ENCODE data around the gene ARL8B. TPM values are rescaled to one million over a fixed set of nuclear protein-coding genes. Genes with fewer than 3 reads are reported as not detected.

ARL8B gene
- total and polyA plus RNA-seq, 10 of the 15 experiments (the other 5 are each of a cell fraction or from before 2014, with no cell fraction given), result 22.0 to 80.6 (median 43.7) TPM

DNA sequence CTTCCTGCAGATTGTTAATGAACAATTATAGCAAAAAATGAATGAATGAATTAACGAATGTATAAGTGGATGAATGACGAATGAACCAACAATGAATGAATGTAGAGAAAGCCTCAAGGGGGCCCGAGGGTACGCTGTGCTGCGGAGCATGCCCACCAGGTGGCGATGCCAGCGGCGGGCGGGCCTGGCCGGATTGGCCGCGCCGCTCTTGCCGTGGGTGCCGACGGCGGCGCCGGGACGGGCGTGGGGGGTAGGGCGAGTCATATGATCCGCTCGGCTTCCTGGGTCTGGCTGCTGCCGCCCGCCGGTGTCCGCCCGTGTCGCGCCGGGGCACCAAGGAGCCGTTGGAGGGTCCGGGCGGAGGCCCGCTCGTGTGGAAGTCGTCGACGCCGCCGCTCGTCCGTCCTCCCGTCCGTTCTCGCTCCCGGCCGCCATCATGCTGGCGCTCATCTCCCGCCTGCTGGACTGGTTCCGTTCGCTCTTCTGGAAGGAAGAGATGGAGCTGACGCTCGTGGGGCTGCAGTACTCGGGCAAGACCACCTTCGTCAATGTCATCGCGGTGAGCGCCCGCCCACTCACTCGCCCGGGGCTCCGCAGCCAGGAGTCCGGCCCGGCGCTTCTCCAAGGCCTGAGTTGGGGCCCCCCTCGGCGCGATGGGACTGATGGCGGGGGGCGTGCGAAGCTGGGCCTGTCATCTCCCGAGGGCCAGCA is at the start of gene ARL8B (continued):
- TF ChIP-seq TBL1XR1 (IDR thresholded peaks at IDR 0.05; ENCODE audit: low read depth, low read length), result peak; percentile 61; the same call in 1 of the 2 replicates
- peak; percentile 97 to 98 for TF ChIP-seq EGR1 (IDR thresholded peaks at IDR 0.05; ENCODE audit: borderline replicate concordance in 1 of 2, low read depth in 2 of 2, low read length in 2 of 2)
- peak; percentile 36 to 66; a peak in 2 of 4 replicates for TF ChIP-seq EP300 (IDR thresholded peaks at IDR 0.05; ENCODE audit: borderline replicate concordance in 1 of 2, control insufficient read depth in 1 of 2, low read depth in 2 of 2, low read length in 2 of 2)
- TF ChIP-seq, protein P1, sequence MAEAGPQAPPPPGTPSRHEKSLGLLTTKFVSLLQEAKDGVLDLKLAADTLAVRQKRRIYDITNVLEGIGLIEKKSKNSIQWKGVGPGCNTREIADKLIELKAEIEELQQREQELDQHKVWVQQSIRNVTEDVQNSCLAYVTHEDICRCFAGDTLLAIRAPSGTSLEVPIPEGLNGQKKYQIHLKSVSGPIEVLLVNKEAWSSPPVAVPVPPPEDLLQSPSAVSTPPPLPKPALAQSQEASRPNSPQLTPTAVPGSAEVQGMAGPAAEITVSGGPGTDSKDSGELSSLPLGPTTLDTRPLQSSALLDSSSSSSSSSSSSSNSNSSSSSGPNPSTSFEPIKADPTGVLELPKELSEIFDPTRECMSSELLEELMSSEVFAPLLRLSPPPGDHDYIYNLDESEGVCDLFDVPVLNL (IDR thresholded peaks at IDR 0.05; ENCODE audit: low read depth, low read length), result 0 out of 2 replicates have a peak, but pooled peaks have one; percentile 16

DNA sequence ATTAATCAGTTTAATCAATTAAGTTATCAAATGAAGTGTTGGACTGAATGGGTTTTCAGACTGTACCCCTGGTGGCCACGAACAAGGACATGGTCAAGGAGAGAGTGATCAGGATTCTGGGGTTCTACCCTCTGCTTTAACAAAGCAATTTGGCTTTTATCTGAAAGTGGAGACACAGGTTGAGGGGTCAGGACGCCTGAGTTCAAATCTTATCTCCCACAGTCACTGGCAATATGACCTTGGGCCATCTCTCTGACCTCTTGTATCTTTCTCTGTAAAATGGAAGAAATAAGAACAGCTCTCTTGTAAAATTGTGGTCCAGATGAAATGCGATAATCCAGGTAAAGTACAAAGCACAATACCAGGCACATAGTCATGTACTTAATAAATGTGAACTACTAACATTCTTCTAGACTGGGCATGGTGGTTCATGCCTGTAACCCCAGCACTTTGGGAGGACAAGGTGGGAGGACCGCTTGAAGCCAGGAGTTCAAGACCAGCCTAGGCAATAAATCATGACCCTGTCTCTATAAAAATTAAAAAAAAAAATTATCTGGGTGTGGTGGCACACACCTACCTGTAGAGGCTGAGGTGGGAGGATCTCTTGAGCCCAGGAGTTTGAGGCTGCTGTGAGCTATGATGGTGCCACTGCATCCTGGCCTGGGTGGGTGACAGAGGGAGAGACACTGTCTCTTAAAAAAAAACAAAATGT is 48.6 kb upstream of the ARL8B start:
- CTCF ChIA-PET, result interaction anchor here (1.0 to 1.2 kb wide), 2 partner anchors 25 to 183 kb away, joined by 3 to 4 read pairs; no protein-coding TSS in a partner anchor
- intact Hi-C loops (cut with micrococcal nuclease; ENCODE audit: unreplicated experiment), result no loop called here
- FAIRE-seq (no peak), ATAC-seq (no peak), DNase-seq (ENCODE audit: low read depth, low spot score) (no peak)
- RAD21 ChIA-PET (ENCODE audit: unreplicated experiment), result no interaction called here
- in situ Hi-C loops (cut with MboI), result no loop called here
- H3K27me3 ChIP-seq (replicated peaks in 1 of 2; ENCODE audit: control insufficient read depth in 2 of 2, insufficient read depth in 2 of 2, low read length in 1 of 2), result peaks cover 0 to 2% of the 10 kb centered on the region in 2 experiments; a peak in 2 of 4 replicates
- no peak overlapping the region for H3K4me2 ChIP-seq (ENCODE audit: control insufficient read depth, insufficient read depth)
- no TSS peak for BruUV-seq (replicated peaks)
- H3K9ac ChIP-seq (ENCODE audit: control insufficient read depth, insufficient read depth, low read length), result no peak overlapping the region
- no peaks in the 10 kb centered on the region for H4K20me1 ChIP-seq (ENCODE audit: control insufficient read depth, insufficient read depth)
- no peak overlapping the region for H3K4me3 ChIP-seq
- WGBS (ENCODE audit: insufficient coverage, insufficient replicate concordance, low lambda C conversion rate, missing lambda C conversion rate), result 34% methylated on average over 4 of the region's 4 CpGs
- no peaks in the 10 kb centered on the region for H3K9me3 ChIP-seq (replicated peaks; ENCODE audit: control insufficient read depth, insufficient read depth, low read length)
- H3K79me2 ChIP-seq (ENCODE audit: control insufficient read depth, insufficient read depth, low read length), result no peaks in the 10 kb centered on the region
- POLR2A ChIA-PET, result no interaction called here
- H3K27ac ChIP-seq (ENCODE audit: control insufficient read depth, insufficient read depth), result no peak overlapping the region
- no peaks in the 10 kb centered on the region for H3K4me1 ChIP-seq (ENCODE audit: control insufficient read depth, insufficient read depth, low read length)
- H2AFZ ChIP-seq (ENCODE audit: control insufficient read depth, low read depth, low read length), result no peak overlapping the region
- H3K36me3 ChIP-seq (ENCODE audit: control insufficient read depth in 2 of 2, insufficient read depth in 2 of 2, low read length in 1 of 2), result no peaks in the 10 kb centered on the region
- SMC1A ChIA-PET (ENCODE audit: uncharacterized antibody, unreplicated experiment), result interaction anchor here (1.9 kb wide), 1 partner anchor 362 kb away, joined by 6 read pairs; no protein-coding TSS in a partner anchor
- TF ChIP-seq, protein P2, sequence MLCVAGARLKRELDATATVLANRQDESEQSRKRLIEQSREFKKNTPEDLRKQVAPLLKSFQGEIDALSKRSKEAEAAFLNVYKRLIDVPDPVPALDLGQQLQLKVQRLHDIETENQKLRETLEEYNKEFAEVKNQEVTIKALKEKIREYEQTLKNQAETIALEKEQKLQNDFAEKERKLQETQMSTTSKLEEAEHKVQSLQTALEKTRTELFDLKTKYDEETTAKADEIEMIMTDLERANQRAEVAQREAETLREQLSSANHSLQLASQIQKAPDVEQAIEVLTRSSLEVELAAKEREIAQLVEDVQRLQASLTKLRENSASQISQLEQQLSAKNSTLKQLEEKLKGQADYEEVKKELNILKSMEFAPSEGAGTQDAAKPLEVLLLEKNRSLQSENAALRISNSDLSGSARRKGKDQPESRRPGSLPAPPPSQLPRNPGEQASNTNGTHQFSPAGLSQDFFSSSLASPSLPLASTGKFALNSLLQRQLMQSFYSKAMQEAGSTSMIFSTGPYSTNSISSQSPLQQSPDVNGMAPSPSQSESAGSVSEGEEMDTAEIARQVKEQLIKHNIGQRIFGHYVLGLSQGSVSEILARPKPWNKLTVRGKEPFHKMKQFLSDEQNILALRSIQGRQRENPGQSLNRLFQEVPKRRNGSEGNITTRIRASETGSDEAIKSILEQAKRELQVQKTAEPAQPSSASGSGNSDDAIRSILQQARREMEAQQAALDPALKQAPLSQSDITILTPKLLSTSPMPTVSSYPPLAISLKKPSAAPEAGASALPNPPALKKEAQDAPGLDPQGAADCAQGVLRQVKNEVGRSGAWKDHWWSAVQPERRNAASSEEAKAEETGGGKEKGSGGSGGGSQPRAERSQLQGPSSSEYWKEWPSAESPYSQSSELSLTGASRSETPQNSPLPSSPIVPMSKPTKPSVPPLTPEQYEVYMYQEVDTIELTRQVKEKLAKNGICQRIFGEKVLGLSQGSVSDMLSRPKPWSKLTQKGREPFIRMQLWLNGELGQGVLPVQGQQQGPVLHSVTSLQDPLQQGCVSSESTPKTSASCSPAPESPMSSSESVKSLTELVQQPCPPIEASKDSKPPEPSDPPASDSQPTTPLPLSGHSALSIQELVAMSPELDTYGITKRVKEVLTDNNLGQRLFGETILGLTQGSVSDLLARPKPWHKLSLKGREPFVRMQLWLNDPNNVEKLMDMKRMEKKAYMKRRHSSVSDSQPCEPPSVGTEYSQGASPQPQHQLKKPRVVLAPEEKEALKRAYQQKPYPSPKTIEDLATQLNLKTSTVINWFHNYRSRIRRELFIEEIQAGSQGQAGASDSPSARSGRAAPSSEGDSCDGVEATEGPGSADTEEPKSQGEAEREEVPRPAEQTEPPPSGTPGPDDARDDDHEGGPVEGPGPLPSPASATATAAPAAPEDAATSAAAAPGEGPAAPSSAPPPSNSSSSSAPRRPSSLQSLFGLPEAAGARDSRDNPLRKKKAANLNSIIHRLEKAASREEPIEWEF (IDR thresholded peaks at IDR 0.05; ENCODE audit: insufficient replicate concordance, low read depth, low read length), result no peak
- no peak for TF ChIP-seq KLF5 (IDR thresholded peaks at IDR 0.05; ENCODE audit: partially characterized antibody)
- TF ChIP-seq BCL11A (IDR thresholded peaks at IDR 0.05; ENCODE audit: low read depth, low read length), result no peak
- TF ChIP-seq MYC (IDR thresholded peaks at IDR 0.05; ENCODE audit: insufficient read depth, insufficient read length, insufficient replicate concordance, low read length, severe bottlenecking), result no peak
- TF ChIP-seq, protein P3, sequence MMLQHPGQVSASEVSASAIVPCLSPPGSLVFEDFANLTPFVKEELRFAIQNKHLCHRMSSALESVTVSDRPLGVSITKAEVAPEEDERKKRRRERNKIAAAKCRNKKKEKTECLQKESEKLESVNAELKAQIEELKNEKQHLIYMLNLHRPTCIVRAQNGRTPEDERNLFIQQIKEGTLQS (IDR thresholded peaks at IDR 0.05; ENCODE audit: borderline replicate concordance, extremely low read depth, low read depth, low read length), result no peak
- no peak for TF ChIP-seq CHD2 (IDR thresholded peaks at IDR 0.05; ENCODE audit: borderline replicate concordance, low read depth, low read length)
- TF ChIP-seq ESRRA (IDR thresholded peaks at IDR 0.05; ENCODE audit: low read length), result no peak
- no peak for TF ChIP-seq NR2C2 (IDR thresholded peaks at IDR 0.05; ENCODE audit: borderline replicate concordance, control insufficient read depth, insufficient read length, low read depth)

Measured in GM12878 (cell line).